B cell (primary cell): ENCODE measurements around the gene IL10. TPM values are rescaled to one million over a fixed set of nuclear protein-coding genes. Genes with fewer than 3 reads are reported as not detected.

Experiments
- ATAC-seq: fragments of 200-7000 bp; cut with Tn5 transposase; one replicate; pipeline ENCODE4 v1.10.0; 2021; ENCODE audit warnings: low read depth, mild to moderate bottlenecking, moderate number of reproducible peaks, moderate library complexity
- CTCF ChIA-PET: fragments of 350-600 bp; sonication (Branson Sonifier 250); formaldehyde crosslinking; loops from one replicate; lab custom pipeline; 2021; ENCODE audit warnings: antibody characterized with exemption, inconsistent platforms; lab: Charles Lee
- POLR2A ChIA-PET: fragments of 350-600 bp; sonication (Branson Sonifier 250); formaldehyde crosslinking; loops from one replicate; lab custom pipeline; 2021; ENCODE audit warnings: antibody characterized with exemption; lab: Charles Lee
- DNase-seq: peaks from one replicate; pipeline ENCODE4 v3.0.0; 2013
- H2AFZ ChIP-seq: 2 replicates; pipeline ENCODE4 v1.6.1; 2012; ENCODE audit warnings: mild to moderate bottlenecking, low read depth, low read length; ENCODE audit not compliant: insufficient read depth, poor library complexity, severe bottlenecking
- H3K27ac ChIP-seq, 2 donors: 1 replicate in 1 of 2; 2 replicates in 1 of 2; pipeline ENCODE4 v1.5.1; 2012 to 2013; ENCODE audit warnings: low read length in 2 of 2, mild to moderate bottlenecking in 2 of 2, moderate library complexity in 1 of 2
- H3K27me3 ChIP-seq, 4 experiments: fragments of 200-600 bp in 1 of 4; sonication (generic) in 1 of 4; replicated peaks in 1 of 4; 1 replicate in 2 of 4; 2 replicates in 2 of 4; pipeline versions ENCODE4 v1.6.1 to v1.7.0; 2013 to 2016; ENCODE audit warnings: low read length in 3 of 4, mild to moderate bottlenecking in 2 of 4, mixed read lengths in 1 of 4, moderate library complexity in 1 of 4; ENCODE audit not compliant: insufficient read depth in 4 of 4, control insufficient read depth in 3 of 4; ENCODE audit errors: control extremely low read depth in 1 of 4
- H3K36me3 ChIP-seq, 2 experiments: replicated peaks in 1 of 2; 1 replicate in 1 of 2; 2 replicates in 1 of 2; pipeline versions ENCODE4 v1.6.1 to v1.7.1; 2013; ENCODE audit warnings: low read length in 1 of 2; ENCODE audit not compliant: insufficient read depth in 2 of 2, control insufficient read depth in 1 of 2; ENCODE audit errors: control extremely low read depth in 1 of 2, extremely low read depth in 1 of 2
- H3K4me1 ChIP-seq, 2 donors: fragments of 200-600 bp in 1 of 2; sonication (generic) in 1 of 2; 1 replicate in 1 of 2; 2 replicates in 1 of 2; pipeline versions ENCODE4 v1.5.1 to v1.6.1; 2013 to 2017; ENCODE audit warnings: low read length in 2 of 2; ENCODE audit not compliant: control insufficient read depth in 2 of 2, insufficient read depth in 2 of 2
- H3K4me2 ChIP-seq: replicated peaks from 2 replicates; pipeline ENCODE3; 2012; ENCODE audit warnings: mild to moderate bottlenecking, low read depth, low read length; ENCODE audit not compliant: poor library complexity, severe bottlenecking
- H3K4me3 ChIP-seq, 5 experiments: fragments of 200-600 bp in 1 of 5; sonication (generic) in 1 of 5; 1 replicate in 3 of 5; 2 replicates in 2 of 5; pipeline versions ENCODE4 v1.5.1 to v1.7.0; 2011 to 2016; ENCODE audit warnings: low read length in 4 of 5, mild to moderate bottlenecking in 4 of 5, low read depth in 2 of 5, control low read depth in 1 of 5, moderate library complexity in 1 of 5; ENCODE audit not compliant: insufficient read depth in 1 of 5; ENCODE audit errors: control extremely low read depth in 1 of 5, extremely low read depth in 1 of 5
- H3K79me2 ChIP-seq: fragments of 200-600 bp; sonication (generic); one replicate; pipeline ENCODE4 v1.6.0; 2016; ENCODE audit warnings: low read length; ENCODE audit not compliant: control insufficient read depth, insufficient read depth
- H3K9ac ChIP-seq: fragments of 200-600 bp; sonication (generic); 2 replicates; pipeline ENCODE4 v1.6.1; 2017; ENCODE audit warnings: mild to moderate bottlenecking, low read length, moderate library complexity
- H3K9me3 ChIP-seq, 3 donors: one replicate each; pipeline versions ENCODE4 v1.6.1 to v1.7.1; 2013; ENCODE audit warnings: low read length in 2 of 3; ENCODE audit not compliant: control insufficient read depth in 2 of 3, insufficient read depth in 1 of 3; ENCODE audit errors: control extremely low read depth in 1 of 3
- H4K20me1 ChIP-seq: 2 replicates; pipeline ENCODE4 v1.6.0; 2012; ENCODE audit warnings: mild to moderate bottlenecking, low read length; ENCODE audit not compliant: insufficient read depth, control insufficient read depth, poor library complexity, severe bottlenecking
- H3K27ac Mint-ChIP-seq: one replicate; pipeline ENCODE4 v1.8.0; 2021; ENCODE audit warnings: mixed read lengths
- H3K27me3 Mint-ChIP-seq: one replicate; pipeline ENCODE4 v1.8.0; 2021; ENCODE audit warnings: mixed read lengths
- H3K4me1 Mint-ChIP-seq: one replicate; pipeline ENCODE4 v1.8.0; 2021; ENCODE audit warnings: mixed read lengths
- H3K4me3 Mint-ChIP-seq: one replicate; pipeline ENCODE4 v1.8.0; 2021; ENCODE audit warnings: mixed read lengths
- H3K9me3 Mint-ChIP-seq: one replicate; pipeline ENCODE4 v1.8.0; 2022; ENCODE audit warnings: mixed read lengths; ENCODE audit not compliant: insufficient read depth
- CTCF ChIP-seq: fragments of 200-600 bp; IDR thresholded peaks from one replicate; pipeline ENCODE4 v1.8.0; 2022; ENCODE audit warnings: antibody characterized with exemption, mild to moderate bottlenecking
- EZH2 ChIP-seq: IDR thresholded peaks from 2 replicates; pipeline ENCODE4 v1.6.1; 2012; ENCODE audit warnings: borderline replicate concordance, low read depth, mild to moderate bottlenecking, moderate library complexity, low read length; ENCODE audit not compliant: insufficient read depth, poor library complexity, severe bottlenecking
- WGBS: methylation state at CpG from one replicate; pipeline ENCODE4 v1.1.5; 2013; ENCODE audit warnings: missing lambda C conversion rate; ENCODE audit not compliant: insufficient coverage; 5-methylcytosine and 5-hydroxymethylcytosine counted together
- intact Hi-C: fragments of 100-400 bp; cut with micrococcal nuclease; formaldehyde crosslinking; loops from one replicate; pipeline ENCODE4 v1.10.0; 2022
- polyA plus RNA-seq: library from polyadenylated mRNA; depleted of rRNA; stranded (reverse); fragments of >200 nt; gene quantifications from 2 replicates; pipeline ENCODE4 v1.2.3, GENCODE V29; 2012
- total RNA-seq, 2 donors: library from RNA; stranded (reverse); fragments of 120-200 nt in 1 of 2; gene quantifications; 1 replicate in 1 of 2; 2 replicates in 1 of 2; pipeline versions ENCODE4 v1.2.3 to v1.2.4, GENCODE V29; 2013 to 2022

The IL10 gene
- total and polyA plus RNA-seq, 2 donors (not counting 1 experiment from before 2014, with no cell fraction given), result 0.37 to 0.69 TPM

GRCh38 chr1:206774093-206774492 is 1.8 kb upstream of the IL10 start:
- H3K4me1 Mint-ChIP-seq, result peaks cover 62% of the 10 kb centered on the region
- TF ChIP-seq EZH2, result no peak
- TF ChIP-seq CTCF, result no peak
- Histone ChIP-seq H3K36me3 (no peaks in the 10 kb centered on the region), H3K4me1 (peaks cover 63 to 68% of the 10 kb centered on the region in 2 donors), H3K27me3 (peaks cover 0 to 2% (median 0%) of the 10 kb centered on the region in 4 experiments), H2AFZ (no peak overlapping the region), H3K9me3 (no peaks in the 10 kb centered on the region), H3K27ac (no peak overlapping the region), H3K4me3 (no peak overlapping the region), H3K9ac (no peak overlapping the region), H3K4me2 (no peak overlapping the region), H4K20me1 (no peaks in the 10 kb centered on the region), H3K79me2 (no peaks in the 10 kb centered on the region)
- ATAC-seq, result peak; percentile 22
- no peak overlapping the region for H3K27ac Mint-ChIP-seq
- WGBS, result 59% methylated on average over 2 of the region's 3 CpGs
- CTCF ChIA-PET, result interaction anchor here (0.9 to 10.9 kb wide), 9 partner anchors 9 to 38 kb away, joined by 3 to 81 read pairs (median 3); no protein-coding TSS in a partner anchor
- DNase-seq, result peak; percentile 46
- POLR2A ChIA-PET, result interaction anchor here (0.7 kb wide), 1 partner anchor 25 kb away, joined by 3 read pairs; no protein-coding TSS in a partner anchor
- H3K27me3 Mint-ChIP-seq, result no peaks in the 10 kb centered on the region
- peak overlapping the region; percentile 29 for H3K4me3 Mint-ChIP-seq
- no peaks in the 10 kb centered on the region for H3K9me3 Mint-ChIP-seq
- intact Hi-C loops, result no loop called here

GRCh38 chr1:206771338-206771692 is 979 bp downstream of the IL10 start:
- H3K27ac ChIP-seq, result no peak overlapping the region
- H3K4me1 ChIP-seq, result peaks cover 65 to 75% of the 10 kb centered on the region in 2 donors
- no peak for ATAC-seq
- Mint-ChIP-seq H3K4me3 (peak overlapping the region; percentile 80), H3K27me3 (no peaks in the 10 kb centered on the region), H3K4me1 (peaks cover 82% of the 10 kb centered on the region), H3K27ac (no peak overlapping the region), H3K9me3 (no peaks in the 10 kb centered on the region)
- DNase-seq, result no peak
- peaks cover 0 to 2% (median 0%) of the 10 kb centered on the region in 4 experiments for H3K27me3 ChIP-seq
- intact Hi-C loops, result loop anchor here (2.0 kb wide), 4 partner anchors 13 to 37 kb away; no protein-coding TSS in a partner anchor
- H4K20me1 ChIP-seq, result no peaks in the 10 kb centered on the region
- no peaks in the 10 kb centered on the region for H3K9me3 ChIP-seq
- H3K79me2 ChIP-seq, result no peaks in the 10 kb centered on the region
- TF ChIP-seq CTCF (no peak), EZH2 (no peak)
- peak overlapping the region; percentile 10 for H3K4me2 ChIP-seq
- no peak overlapping the region for H2AFZ ChIP-seq
- no peak overlapping the region for H3K9ac ChIP-seq
- ChIA-PET CTCF (interaction anchor here (1.6 to 10.9 kb wide), 10 partner anchors 11 to 141 kb away, joined by 3 to 81 read pairs (median 10); no protein-coding TSS in a partner anchor), POLR2A (interaction anchor here (0.5 to 2.5 kb wide), 6 partner anchors 10 to 92 kb away, joined by 3 to 10 read pairs (median 4); no protein-coding TSS in a partner anchor)
- H3K4me3 ChIP-seq, result no peak overlapping the region
- WGBS, result 45% methylated on average over 2 of the region's 4 CpGs
- no peaks in the 10 kb centered on the region for H3K36me3 ChIP-seq
